Heart left ventricle (tissue), 16 donors: ENCODE measurements around the gene DAB1. TPM values are rescaled to one million over a fixed set of nuclear protein-coding genes. Genes with fewer than 3 reads are reported as not detected.
A peak's percentile ranks its signal among the peaks of the same experiment; 100 is the strongest.

Experiments used
- ATAC-seq, 4 donors: fragments of 200-7000 bp; cut with Tn5 transposase; one replicate each; pipeline ENCODE4 v1.9.1; 2020 to 2022; ENCODE audit warnings: moderate library complexity in 4 of 4, mild to moderate bottlenecking in 3 of 4, moderate number of reproducible peaks in 1 of 4
- DNase-seq, 5 donors: peaks; one replicate each; pipeline ENCODE4 v3.0.0-alpha.2; 2020
- H3K27ac ChIP-seq, 12 donors: fragments of 200-600 bp; sonication (generic) in 4 of 12; one replicate each; pipeline versions ENCODE4 v1.5.0 to v1.8.0; 2016 to 2022; ENCODE audit warnings: mild to moderate bottlenecking in 2 of 12
- H3K27me3 ChIP-seq, 9 donors: fragments of 200-600 bp; sonication (generic) in 2 of 9; one replicate each; pipeline versions ENCODE4 v1.5.1 to v1.8.0; 2016 to 2022; ENCODE audit warnings: mild to moderate bottlenecking in 3 of 9
- H3K36me3 ChIP-seq, 9 donors: fragments of 200-600 bp; sonication (generic) in 2 of 9; one replicate each; pipeline versions ENCODE4 v1.5.0 to v1.8.0; 2018 to 2022; ENCODE audit warnings: mild to moderate bottlenecking in 2 of 9
- H3K4me1 ChIP-seq, 12 donors: fragments of 200-600 bp; sonication (generic) in 4 of 12; one replicate each; pipeline versions ENCODE4 v1.5.0 to v1.8.0; 2016 to 2022; ENCODE audit warnings: mild to moderate bottlenecking in 3 of 12
- H3K4me3 ChIP-seq, 12 donors: fragments of 200-600 bp; sonication (generic) in 4 of 12; one replicate each; pipeline versions ENCODE4 v1.5.0 to v1.8.0; 2017 to 2022; ENCODE audit warnings: mild to moderate bottlenecking in 9 of 12, moderate library complexity in 4 of 12
- H3K9me3 ChIP-seq, 12 donors: fragments of 200-600 bp; sonication (generic) in 4 of 12; one replicate each; pipeline versions ENCODE4 v1.5.0 to v1.8.0; 2016 to 2022; ENCODE audit warnings: mild to moderate bottlenecking in 1 of 12
- CTCF ChIP-seq, 12 donors: fragments of 200-600 bp; sonication (generic) in 4 of 12; IDR thresholded peaks; one replicate each; pipeline versions ENCODE4 v1.5.0 to v1.8.0; 2018 to 2022; ENCODE audit warnings: antibody characterized with exemption in 12 of 12, mild to moderate bottlenecking in 5 of 12
- POLR2A ChIP-seq, 2 donors: fragments of 450-650 bp; IDR thresholded peaks; one replicate each; pipeline ENCODE4 v1.6.1; 2017; ENCODE audit warnings: antibody characterized with exemption in 2 of 2, mild to moderate bottlenecking in 2 of 2, moderate library complexity in 2 of 2
- WGBS, 4 donors: extraction: QIAGEN DNeasy Blood & Tissue Kit in 2 of 4; methylation state at CpG; one replicate each; pipeline versions ENCODE4 v1.1.5 to v1.1.7; 2013 to 2018; 5-methylcytosine and 5-hydroxymethylcytosine counted together
- intact Hi-C, 10 donors: fragments of 100-400 bp; cut with DNase I; formaldehyde crosslinking; loops; one replicate each; pipeline versions ENCODE4 v1.11.1 to v1.14.2; 2022
- polyA plus RNA-seq, 2 donors: library from polyadenylated mRNA; stranded (reverse); fragments of 200-250 nt; gene quantifications; one replicate each; pipeline ENCODE4 v1.2.3, GENCODE V29; 2013
- total RNA-seq, 9 donors: library from RNA; depleted of rRNA in 2 of 9; stranded (reverse); fragments of >200 nt in 2 of 9; fragmentation: NEBNext Ultra II Directional in 3 of 9; extraction: Animal tissue kit (Norgen Biotek cat#: 25700) in 3 of 9; gene quantifications; one replicate each; pipeline versions ENCODE4 v1.1.0 to v1.2.4, GENCODE V29; 2016 to 2023
- donor health status: ischemic (EF 13 %, LVEDD 7.1; RV severe dilation, severe dysfunction).
- donor health status: healthy with polysubstance abuse.
- donor health status: DM: no; HTN: yes; CAD: no.
- donor health status: DM: no; HTN: no; CAD: no.
- donor health status: ischemic (EF 25% LVEDD 6.9; RV normal size, moderate dysfunction).
- donor health status: ischemic (EF 25% LVEDD 5.7; RV mildly dilated, moderate dysfunction).
- donor health status: healthy.
- donor health status: DM: yes; HTN: yes; CAD: no.
- donor health status: ischemic (EF 35%, LVEDD 5.7; RV mildly dilated, moderate dysfunction).
- donor health status: nonischemic (EF 11% LVEDD 7.7; RV severe dilation, severe dysfunction).
- donor health status: DM: yes; HTN: yes; CAD: no.
- donor health status: PGD.
- donor health status: ischemic (EF 29% LVEDD 5.4; RV normal size, mild dysfunction).
- donor health status: nonischemic (EF 23%, LVEDD 6.1; RV moderate dilation, normal function).

Gene DAB1
- total and polyA plus RNA-seq, 11 donors, result 0.26 to 28.8 (median 5.2) TPM

- H3K27me3 ChIP-seq, result no peaks in the 10 kb centered on the region
- H3K9me3 ChIP-seq, result no peaks in the 10 kb centered on the region
- 84 to 93% (median 89%) methylated on average over 4 of the region's 4 CpGs for WGBS, 4 donors
- DNase-seq, result no peak
- TF ChIP-seq CTCF (IDR thresholded peaks at IDR 0.05), result no peak
- no peak for TF ChIP-seq POLR2A (IDR thresholded peaks at IDR 0.05)
- no peak overlapping the region for H3K27ac ChIP-seq
- H3K4me3 ChIP-seq, result no peak overlapping the region
- H3K4me1 ChIP-seq, result peaks cover 0 to 17% (median 0%) of the 10 kb centered on the region in 12 donors
- ATAC-seq, result no peak
- intact Hi-C loops, result loop anchor here in 1 of 10 donors (5.0 kb wide), 1 partner anchor 55 kb away; no protein-coding TSS in a partner anchor
- no peaks in the 10 kb centered on the region for H3K36me3 ChIP-seq
Observed at GRCh38 chr1:57116871-57117270, 307.0 kb downstream of the DAB1 start.

DNA sequence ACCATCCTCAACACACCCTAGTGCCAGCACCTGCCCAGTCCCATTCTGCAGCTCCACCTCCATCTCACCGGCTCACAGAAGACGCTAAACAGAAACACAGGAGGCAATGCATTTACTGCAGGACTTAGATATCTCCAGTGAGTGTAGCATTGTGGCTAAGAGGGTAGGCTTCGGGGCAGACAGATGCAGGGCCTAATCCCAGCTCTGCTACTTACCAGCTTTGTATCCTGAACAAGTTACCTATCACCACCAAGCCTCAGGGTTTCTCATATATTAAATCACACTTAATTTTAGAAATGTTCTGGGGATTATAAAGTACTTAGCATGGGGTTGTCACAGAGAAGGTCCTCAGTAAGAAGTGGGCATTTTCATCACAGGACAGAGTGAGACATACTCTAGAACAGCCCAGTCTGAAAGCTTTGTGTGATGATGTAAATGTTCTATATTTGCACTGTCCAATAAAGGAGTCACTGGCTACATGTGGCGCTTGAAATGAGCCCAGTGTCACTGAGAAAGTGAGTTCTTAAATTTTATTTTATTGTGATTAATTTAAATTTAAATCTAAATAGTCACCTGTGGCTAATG lies 308.7 kb downstream of the DAB1 start:
- H3K4me1 ChIP-seq, result peaks cover 0 to 30% (median 1%) of the 10 kb centered on the region in 12 donors
- H3K36me3 ChIP-seq, result no peaks in the 10 kb centered on the region
- no peak overlapping the region for H3K4me3 ChIP-seq
- TF ChIP-seq POLR2A (IDR thresholded peaks at IDR 0.05) (no peak), CTCF (IDR thresholded peaks at IDR 0.05) (no peak)
- no peaks in the 10 kb centered on the region for H3K9me3 ChIP-seq
- DNase-seq (no peak), ATAC-seq (peak; percentile 87 to 91 (median 88))
- 62 to 72% (median 69%) methylated on average over 4 of the region's 4 CpGs for WGBS, 4 donors
- H3K27ac ChIP-seq, result peak overlapping the region in 6 of 12 donors; percentile 46 to 76 (median 59)
- no peaks in the 10 kb centered on the region for H3K27me3 ChIP-seq
- intact Hi-C loops, result loop anchor here in 1 of 10 donors (5.0 kb wide), 1 partner anchor 53 kb away; no protein-coding TSS in a partner anchor

DNA sequence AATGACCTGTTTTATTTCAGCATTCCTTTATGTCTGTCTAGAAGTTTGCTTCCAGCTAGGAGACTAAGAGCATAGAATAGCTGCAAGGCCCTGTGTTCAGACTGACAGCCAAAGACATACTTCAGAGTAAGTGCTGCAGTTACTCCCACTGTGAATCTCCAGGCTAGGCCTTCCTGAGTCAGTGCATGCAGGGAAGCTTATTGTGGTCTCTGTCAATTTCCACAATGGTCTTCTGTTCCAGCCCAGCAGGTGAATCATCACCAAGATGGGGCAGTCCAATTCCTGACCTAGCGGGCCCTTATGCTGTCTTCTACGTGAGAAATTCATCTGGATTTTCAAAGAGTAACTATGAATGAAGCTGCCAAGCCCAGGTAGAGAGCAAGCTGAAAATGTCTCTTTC lies 311.7 kb downstream of the DAB1 start:
- no peak overlapping the region for H3K27ac ChIP-seq
- ATAC-seq, result no peak
- H3K9me3 ChIP-seq, result no peaks in the 10 kb centered on the region
- no peak for DNase-seq
- H3K27me3 ChIP-seq, result no peaks in the 10 kb centered on the region
- H3K4me3 ChIP-seq, result no peak overlapping the region
- intact Hi-C loops, result no loop called here
- H3K36me3 ChIP-seq, result no peaks in the 10 kb centered on the region
- TF ChIP-seq CTCF (IDR thresholded peaks at IDR 0.05), result no peak
- TF ChIP-seq POLR2A (IDR thresholded peaks at IDR 0.05), result no peak
- peaks cover 0 to 37% (median 1%) of the 10 kb centered on the region in 12 donors for H3K4me1 ChIP-seq
- WGBS, 4 donors, result 65 to 95% (median 82%) methylated on average over 2 of the region's 2 CpGs

DNA sequence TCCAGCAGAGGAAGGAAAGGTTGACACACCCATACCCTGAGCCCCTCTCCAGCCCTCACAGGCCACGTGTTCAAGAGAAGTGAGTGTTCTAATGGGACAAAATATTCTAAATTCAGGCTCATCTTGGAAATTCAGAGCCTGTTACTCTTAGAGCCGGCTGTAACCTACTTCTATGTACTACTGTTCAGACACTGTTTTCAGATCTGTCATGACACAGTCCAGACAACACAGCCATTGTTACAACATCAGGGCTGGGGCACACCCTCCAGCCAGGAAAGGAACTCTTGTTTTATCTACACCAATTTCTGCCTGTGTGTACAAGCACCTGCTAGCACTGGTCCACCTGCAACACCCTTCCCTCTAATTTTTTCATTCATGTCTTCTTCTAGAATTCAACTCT lies 312.7 kb downstream of the DAB1 start:
- intact Hi-C loops, result no loop called here
- TF ChIP-seq CTCF (IDR thresholded peaks at IDR 0.05) (no peak), POLR2A (IDR thresholded peaks at IDR 0.05) (no peak)
- DNase-seq (no peak), ATAC-seq (peak in 3 of 4 donors; percentile 28 to 54 (median 31))
- Histone ChIP-seq H3K27ac (no peak overlapping the region), H3K36me3 (no peaks in the 10 kb centered on the region), H3K4me1 (peaks cover 0 to 36% (median 0%) of the 10 kb centered on the region in 12 donors), H3K27me3 (no peaks in the 10 kb centered on the region), H3K9me3 (no peaks in the 10 kb centered on the region), H3K4me3 (no peak overlapping the region)
- 48 to 66% (median 61%) methylated on average over 2 of the region's 2 CpGs for WGBS, 4 donors
